ENCODE results near the gene GCLC.

DNA sequence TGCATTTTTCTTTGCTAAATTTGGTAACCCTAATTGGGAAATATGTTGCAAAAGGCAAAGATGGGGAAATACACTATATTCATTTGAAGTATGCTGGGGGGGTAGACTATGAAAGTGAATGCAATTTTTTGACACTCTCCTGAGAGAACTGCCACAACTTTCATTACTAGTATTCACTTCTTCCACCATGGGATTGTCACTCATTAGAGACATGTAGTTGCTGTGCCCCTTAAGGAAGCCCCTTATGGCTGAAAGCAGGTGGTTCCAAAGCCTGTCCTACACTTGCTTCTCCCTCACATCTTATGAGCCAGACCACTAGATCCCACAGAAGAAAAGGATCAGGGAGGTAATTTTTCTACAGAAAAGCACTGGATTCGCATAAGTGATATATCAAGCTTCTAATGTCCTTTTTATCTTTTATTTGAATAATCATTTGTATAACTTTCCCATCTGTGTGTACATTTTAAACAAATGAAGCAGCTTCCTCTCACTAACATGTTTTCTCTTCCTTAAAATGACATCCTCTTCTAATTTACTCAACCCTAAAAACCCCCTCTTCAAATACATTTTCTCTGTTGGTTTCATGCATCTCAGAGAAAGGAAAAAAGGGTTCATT is 83.8 kb downstream of the GCLC start:
- TF ChIP-seq REST (IDR thresholded peaks at IDR 0.05; ENCODE audit: unreplicated experiment): no peak
- TF ChIP-seq POLR2AphosphoS5 (IDR thresholded peaks at IDR 0.05; ENCODE audit: low read depth): no peak
- TF ChIP-seq EZH2 (IDR thresholded peaks at IDR 0.05; ENCODE audit: low read depth, unreplicated experiment): no peak
- no peak for TF ChIP-seq EZH2phosphoT487 (IDR thresholded peaks at IDR 0.05; ENCODE audit: unreplicated experiment)
- no peak for TF ChIP-seq CTCF (conservative IDR thresholded peaks at IDR 0.05; ENCODE audit: low read depth in 2 of 2)
- TF ChIP-seq CREB1 (CRISPR knock-in tag; IDR thresholded peaks at IDR 0.05; ENCODE audit: low read depth): no peak
- TF ChIP-seq JUNB (IDR thresholded peaks at IDR 0.05; ENCODE audit: unreplicated experiment): no peak
